Stimulated activated CD4-positive, alpha-beta T cell treated with anti-CD3 and anti-CD28 coated beads, Interleukin-1b, Interleukin-23, amount 100 ng/mL, for 48 hours (primary cell): ENCODE data around the gene CRTAC1.

Source experiments
- DNase-seq: peaks from one replicate; pipeline ENCODE4 v3.0.0-alpha.2; 2020

CRTAC1 gene

GRCh38 chr10:97831259-97831658 lies 199.2 kb downstream of the CRTAC1 start:
- DNase-seq, result no peak

- no peak for DNase-seq
These were observed 200.4 kb downstream of the CRTAC1 start for GRCh38 chr10:97830064-97830463.

GRCh38 chr10:97828721-97829120 lies 201.7 kb downstream of the CRTAC1 start:
- DNase-seq, result no peak

GRCh38 chr10:97827702-97828291 lies 202.6 kb downstream of the CRTAC1 start:
- no peak for DNase-seq

GRCh38 chr10:97826892-97827291 lies 203.5 kb downstream of the CRTAC1 start:
- no peak for DNase-seq

GRCh38 chr10:97825020-97825760 lies 205.2 kb downstream of the CRTAC1 start:
- DNase-seq, result no peak

- DNase-seq, result no peak
These were observed 206.7 kb downstream of the CRTAC1 start for GRCh38 chr10:97823734-97824133.

GRCh38 chr10:97822261-97822687 lies 208.1 kb downstream of the CRTAC1 start:
- DNase-seq, result no peak

GRCh38 chr10:97821308-97822038 lies 208.9 kb downstream of the CRTAC1 start:
- DNase-seq, result no peak

- no peak for DNase-seq
These were observed 210.2 kb downstream of the CRTAC1 start for GRCh38 chr10:97820096-97820704.

GRCh38 chr10:97818572-97818971 lies 211.8 kb downstream of the CRTAC1 start:
- DNase-seq, result no peak

GRCh38 chr10:97816609-97817008 lies 213.8 kb downstream of the CRTAC1 start:
- DNase-seq, result no peak
